ENCODE measurements around the gene OR2T27.

Gene OR2T27

DNA sequence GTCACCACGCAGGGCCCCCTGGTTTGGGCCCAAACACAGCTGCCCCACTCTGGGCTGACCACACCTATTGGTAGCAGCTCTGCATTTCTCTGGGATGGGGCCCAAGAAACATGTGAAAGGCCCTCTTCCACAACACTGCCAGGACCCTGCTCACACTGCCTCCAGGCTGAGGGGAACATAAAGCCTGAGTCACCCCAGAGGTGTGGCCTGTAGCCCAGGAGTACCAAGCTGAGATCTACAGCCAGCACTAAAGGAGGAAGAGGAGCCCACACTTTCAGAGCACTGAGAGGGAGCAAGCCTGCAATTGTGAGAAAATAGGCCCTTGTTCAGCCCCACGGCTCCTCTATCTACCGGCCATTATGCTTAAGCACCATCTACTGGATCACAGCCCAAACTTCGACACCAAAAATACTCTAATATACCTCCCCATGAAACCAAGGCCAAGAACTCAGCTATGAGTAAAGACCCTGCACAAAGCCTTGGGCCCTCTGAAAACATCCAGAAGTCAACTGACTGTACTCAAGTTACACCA is 43.4 kb downstream of the OR2T27 start:
- TF ChIP-seq, protein P1, sequence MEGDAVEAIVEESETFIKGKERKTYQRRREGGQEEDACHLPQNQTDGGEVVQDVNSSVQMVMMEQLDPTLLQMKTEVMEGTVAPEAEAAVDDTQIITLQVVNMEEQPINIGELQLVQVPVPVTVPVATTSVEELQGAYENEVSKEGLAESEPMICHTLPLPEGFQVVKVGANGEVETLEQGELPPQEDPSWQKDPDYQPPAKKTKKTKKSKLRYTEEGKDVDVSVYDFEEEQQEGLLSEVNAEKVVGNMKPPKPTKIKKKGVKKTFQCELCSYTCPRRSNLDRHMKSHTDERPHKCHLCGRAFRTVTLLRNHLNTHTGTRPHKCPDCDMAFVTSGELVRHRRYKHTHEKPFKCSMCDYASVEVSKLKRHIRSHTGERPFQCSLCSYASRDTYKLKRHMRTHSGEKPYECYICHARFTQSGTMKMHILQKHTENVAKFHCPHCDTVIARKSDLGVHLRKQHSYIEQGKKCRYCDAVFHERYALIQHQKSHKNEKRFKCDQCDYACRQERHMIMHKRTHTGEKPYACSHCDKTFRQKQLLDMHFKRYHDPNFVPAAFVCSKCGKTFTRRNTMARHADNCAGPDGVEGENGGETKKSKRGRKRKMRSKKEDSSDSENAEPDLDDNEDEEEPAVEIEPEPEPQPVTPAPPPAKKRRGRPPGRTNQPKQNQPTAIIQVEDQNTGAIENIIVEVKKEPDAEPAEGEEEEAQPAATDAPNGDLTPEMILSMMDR (IDR thresholded peaks at IDR 0.05; ENCODE audit: insufficient read depth, low read length, poor library complexity, severe bottlenecking): no peak
- no peak overlapping the region for H3K4me3 ChIP-seq (replicated peaks; ENCODE audit: low read depth, low read length)
- peaks cover 1% of the 10 kb centered on the region; the same call in 1 of the 2 replicates for H3K36me3 ChIP-seq (ENCODE audit: control insufficient read depth, insufficient read depth, low read length)
- DNase-seq (ENCODE audit: extremely low read depth, insufficient read length): no peak
- no peaks in the 10 kb centered on the region for H3K27me3 ChIP-seq (replicated peaks; ENCODE audit: control insufficient read depth, insufficient read depth, low read length)

DNA sequence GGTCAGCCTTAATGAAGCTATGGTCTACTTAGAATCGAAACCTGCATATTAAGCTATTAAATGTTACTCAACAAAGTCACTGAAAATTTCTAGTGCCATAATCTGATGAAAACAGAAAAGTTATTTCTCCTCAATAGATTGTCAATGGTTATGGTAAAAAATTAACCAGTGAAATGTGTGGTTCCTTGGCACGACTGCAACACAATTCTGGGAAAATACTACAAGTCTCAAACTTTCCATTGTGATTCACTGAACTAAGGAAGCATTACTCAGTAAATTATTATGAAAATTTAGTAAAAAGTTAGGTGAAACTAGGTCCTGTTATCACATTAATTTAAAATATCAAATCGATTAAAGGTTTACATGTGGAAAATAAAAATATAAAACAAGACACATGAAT is 45.0 kb downstream of the OR2T27 start:
- DNase-seq (ENCODE audit: extremely low read depth, insufficient read length): no peak
- TF ChIP-seq, protein P1 (IDR thresholded peaks at IDR 0.05; ENCODE audit: insufficient read depth, low read length, poor library complexity, severe bottlenecking): no peak
- H3K36me3 ChIP-seq (ENCODE audit: control insufficient read depth, insufficient read depth, low read length): peaks cover 1% of the 10 kb centered on the region; the same call in 1 of the 2 replicates
- H3K27me3 ChIP-seq (replicated peaks; ENCODE audit: control insufficient read depth, insufficient read depth, low read length): no peaks in the 10 kb centered on the region
- H3K4me3 ChIP-seq (replicated peaks; ENCODE audit: low read depth, low read length): no peak overlapping the region
